AG09319 (cell line): ENCODE data around the gene EML4.
"Not testable (repeated sequence)": the region's sequence is repeated elsewhere in the genome, so short reads cannot be mapped to it uniquely, and the experiment has no call there.

Experiments used
- DNase-seq: peaks from one replicate; pipeline ENCODE4 v3.0.0-alpha.2; 2010; ENCODE audit warnings: low read depth; ENCODE audit errors: extremely low read depth
- CTCF ChIP-seq: IDR thresholded peaks from 2 replicates; pipeline ENCODE4 v1.5.1; 2011; ENCODE audit warnings: low read depth, mild to moderate bottlenecking, inconsistent platforms, low read length, moderate library complexity

The EML4 gene

GRCh38 chr2:42170619-42171395 lies 1.7 kb downstream of the EML4 start:
- DNase-seq, result no peak
- TF ChIP-seq CTCF, result no peak

GRCh38 chr2:42171396-42171980 lies 2.3 kb downstream of the EML4 start:
- DNase-seq, result peak; percentile 49
- TF ChIP-seq CTCF, result no peak

GRCh38 chr2:42172020-42172419 lies 2.9 kb downstream of the EML4 start:
- no peak for TF ChIP-seq CTCF
- no peak for DNase-seq

GRCh38 chr2:42172566-42172965 lies 3.4 kb downstream of the EML4 start:
- TF ChIP-seq CTCF, result no peak
- DNase-seq, result no peak

GRCh38 chr2:42173467-42173866 lies 4.3 kb downstream of the EML4 start:
- DNase-seq, result not testable (repeated sequence)

GRCh38 chr2:42176992-42177738 lies 8.0 kb downstream of the EML4 start:
- no peak for TF ChIP-seq CTCF
- no peak for DNase-seq

- DNase-seq, result no peak
- no peak for TF ChIP-seq CTCF
Measured at GRCh38 chr2:42178335-42178734, 9.2 kb downstream of the EML4 start.
